Prostate gland (tissue), 2 donors: Measurements from ENCODE around the gene C17orf67. TPM values are rescaled to one million over a fixed set of nuclear protein-coding genes. Genes with fewer than 3 reads are reported as not detected.

Experiments used
- DNase-seq: peaks from one replicate; pipeline ENCODE4 v3.0.0-alpha.2; 2019; ENCODE audit warnings: low spot score
- H3K27ac ChIP-seq, 2 donors: fragments of 200-600 bp; sonication (generic); 2 replicates each; pipeline ENCODE4 v1.5.1; 2017 to 2019
- H3K27me3 ChIP-seq: fragments of 200-600 bp; sonication (generic); replicated peaks from 2 replicates; pipeline ENCODE4 v1.5.1; 2019; ENCODE audit not compliant: insufficient read depth
- H3K36me3 ChIP-seq, 2 donors: fragments of 200-600 bp; sonication (generic); 1 replicate in 1 of 2; 2 replicates in 1 of 2; pipeline versions ENCODE4 v1.5.1 to v1.8.1; 2017 to 2019
- H3K4me1 ChIP-seq: fragments of 200-600 bp; sonication (generic); replicated peaks from 2 replicates; pipeline ENCODE4 v1.5.1; 2019
- H3K4me3 ChIP-seq, 2 donors: fragments of 200-600 bp; sonication (generic); 2 replicates each; pipeline ENCODE4 v1.5.1; 2017 to 2019
- H3K9me3 ChIP-seq: fragments of 200-600 bp; sonication (generic); 2 replicates; pipeline ENCODE4 v1.5.1; 2017
- POLR2A ChIP-seq: fragments of 450-650 bp; IDR thresholded peaks from one replicate; pipeline ENCODE4 v1.6.1; 2016; ENCODE audit warnings: antibody characterized with exemption, mild to moderate bottlenecking
- POLR2AphosphoS5 ChIP-seq: sonication (generic); formaldehyde crosslinking; IDR thresholded peaks from one replicate; pipeline ENCODE4 v1.6.1; 2017; ENCODE audit warnings: antibody characterized with exemption
- WGBS: methylation state at CpG from one replicate; pipeline ENCODE4 v1.1.5; 2018; 5-methylcytosine and 5-hydroxymethylcytosine counted together
- intact Hi-C: fragments of 100-400 bp; cut with DNase I; formaldehyde crosslinking; loops from one replicate; pipeline ENCODE4 v1.14.2; 2022
- total RNA-seq, 2 donors: library from RNA; depleted of rRNA; stranded (reverse); fragments of >200 nt; gene quantifications; one replicate each; pipeline ENCODE4 v1.1.0, GENCODE V29; 2016
- TF ChIP-seq, protein P1 (sequence below), 4 experiments: fragments of 200-600 bp in 2 of 4; fragments of 450-650 bp in 2 of 4; sonication (generic) in 2 of 4; IDR thresholded peaks; 1 replicate in 3 of 4; 2 replicates in 1 of 4; pipeline ENCODE4 v1.5.1; 2016 to 2019; ENCODE audit warnings: antibody characterized with exemption in 4 of 4, mild to moderate bottlenecking in 2 of 4, moderate library complexity in 2 of 4

The C17orf67 gene
- total RNA-seq, 2 donors from 2014 or later: 2.5 to 2.6 TPM

DNA sequence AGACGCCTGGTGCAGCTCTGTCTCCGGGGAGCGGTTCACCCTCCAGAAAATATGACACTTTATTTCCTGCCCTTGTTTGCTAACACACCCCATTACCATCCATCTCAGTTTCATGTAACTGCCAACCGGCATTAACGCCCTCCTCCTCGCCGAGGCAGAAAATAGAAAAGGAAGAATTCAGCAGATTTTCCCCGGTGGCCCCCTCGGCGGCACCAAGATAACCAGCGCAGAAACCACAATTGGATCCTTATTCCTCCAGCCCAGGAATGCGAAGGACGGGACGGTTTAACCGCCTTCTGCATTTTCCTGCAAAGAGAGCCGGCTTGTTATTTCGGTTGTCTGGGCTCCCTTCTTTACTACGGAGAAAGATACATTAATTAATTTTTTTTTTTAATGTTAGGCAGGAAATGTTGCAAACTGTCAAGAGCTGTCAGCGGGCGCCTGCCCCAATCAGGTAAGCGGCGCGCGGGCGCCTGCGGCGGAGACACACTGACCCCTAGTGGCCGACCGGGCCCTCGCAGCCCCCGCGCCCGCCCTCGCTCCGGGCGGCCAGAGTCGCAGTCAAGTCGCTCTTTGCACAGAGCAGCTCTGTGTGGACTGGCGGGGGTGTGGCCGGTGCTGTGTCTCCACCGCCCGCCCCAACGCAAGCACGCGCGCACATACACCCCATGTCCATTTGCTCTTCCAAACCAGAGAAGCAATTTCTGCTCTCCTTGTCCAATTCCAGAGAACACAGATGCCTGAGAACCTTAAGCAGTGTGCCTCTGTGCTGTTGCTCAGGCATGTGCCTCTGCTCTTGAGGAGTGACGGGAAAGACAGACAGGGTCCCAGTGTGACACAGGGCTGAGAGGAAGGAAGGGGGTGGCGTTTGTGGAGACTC lies 53.6 kb downstream of the C17orf67 start:
- Histone ChIP-seq H3K4me3 (peak overlapping the region in 1 of 2 donors; percentile 17), H3K27me3 (no peaks in the 10 kb centered on the region), H3K36me3 (no peaks in the 10 kb centered on the region), H3K9me3 (no peaks in the 10 kb centered on the region), H3K27ac (no peak overlapping the region), H3K4me1 (no peaks in the 10 kb centered on the region)
- DNase-seq: peak; percentile 76
- intact Hi-C loops: no loop called here
- WGBS: 2% methylated on average over 48 of the region's 48 CpGs
- TF ChIP-seq POLR2A (no peak), POLR2AphosphoS5 (peak; percentile 57)
- TF ChIP-seq, protein P1, sequence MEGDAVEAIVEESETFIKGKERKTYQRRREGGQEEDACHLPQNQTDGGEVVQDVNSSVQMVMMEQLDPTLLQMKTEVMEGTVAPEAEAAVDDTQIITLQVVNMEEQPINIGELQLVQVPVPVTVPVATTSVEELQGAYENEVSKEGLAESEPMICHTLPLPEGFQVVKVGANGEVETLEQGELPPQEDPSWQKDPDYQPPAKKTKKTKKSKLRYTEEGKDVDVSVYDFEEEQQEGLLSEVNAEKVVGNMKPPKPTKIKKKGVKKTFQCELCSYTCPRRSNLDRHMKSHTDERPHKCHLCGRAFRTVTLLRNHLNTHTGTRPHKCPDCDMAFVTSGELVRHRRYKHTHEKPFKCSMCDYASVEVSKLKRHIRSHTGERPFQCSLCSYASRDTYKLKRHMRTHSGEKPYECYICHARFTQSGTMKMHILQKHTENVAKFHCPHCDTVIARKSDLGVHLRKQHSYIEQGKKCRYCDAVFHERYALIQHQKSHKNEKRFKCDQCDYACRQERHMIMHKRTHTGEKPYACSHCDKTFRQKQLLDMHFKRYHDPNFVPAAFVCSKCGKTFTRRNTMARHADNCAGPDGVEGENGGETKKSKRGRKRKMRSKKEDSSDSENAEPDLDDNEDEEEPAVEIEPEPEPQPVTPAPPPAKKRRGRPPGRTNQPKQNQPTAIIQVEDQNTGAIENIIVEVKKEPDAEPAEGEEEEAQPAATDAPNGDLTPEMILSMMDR (IDR thresholded peaks at IDR 0.05): peak; percentile 88 to 96 (median 94)

DNA sequence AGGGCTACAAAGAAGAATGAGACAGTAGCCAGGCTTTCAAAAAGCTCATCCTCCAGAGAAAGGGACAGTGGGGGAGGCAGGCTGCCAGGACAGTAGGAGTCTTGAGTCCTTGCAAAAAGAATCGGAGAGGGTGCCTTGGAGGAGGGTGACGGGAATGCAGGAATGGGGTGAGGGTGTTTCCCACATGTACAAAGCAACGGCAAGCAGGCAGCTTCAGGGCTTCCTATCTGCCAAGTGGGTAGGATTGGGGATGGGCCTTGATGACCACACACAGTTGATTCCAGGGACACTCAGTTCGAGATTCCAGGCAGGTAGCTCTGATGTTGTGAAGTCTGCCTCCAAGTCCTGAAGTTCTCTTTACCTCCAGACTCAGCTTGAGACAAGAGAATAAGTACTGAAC lies 54.4 kb downstream of the C17orf67 start:
- H3K9me3 ChIP-seq: no peaks in the 10 kb centered on the region
- TF ChIP-seq POLR2AphosphoS5 (no peak), POLR2A (no peak)
- TF ChIP-seq, protein P1 (IDR thresholded peaks at IDR 0.05): no peak
- intact Hi-C loops: no loop called here
- H3K27ac ChIP-seq: no peak overlapping the region
- no peaks in the 10 kb centered on the region for H3K36me3 ChIP-seq
- no peak overlapping the region for H3K4me3 ChIP-seq
- no peaks in the 10 kb centered on the region for H3K4me1 ChIP-seq
- no peaks in the 10 kb centered on the region for H3K27me3 ChIP-seq
- 65% methylated on average over 4 of the region's 4 CpGs for WGBS
- DNase-seq: no peak

DNA sequence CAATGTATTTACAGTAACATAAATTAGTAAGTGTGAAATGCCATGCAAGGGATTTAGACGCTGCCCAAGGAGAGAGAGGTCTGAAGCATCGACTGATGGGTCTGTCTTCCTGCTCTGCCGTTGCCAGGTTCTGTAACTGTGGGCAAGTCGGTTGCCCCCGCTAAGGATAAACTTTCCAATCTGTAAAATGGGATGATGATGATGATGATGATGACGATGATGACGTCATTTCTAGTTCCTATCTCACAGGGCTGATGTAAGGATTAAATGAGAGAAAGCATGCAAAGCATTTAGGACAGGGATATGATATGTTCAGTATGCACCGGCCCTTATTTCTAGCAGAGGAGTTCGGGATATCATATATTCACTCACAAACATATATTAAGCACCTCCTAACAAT lies 54.8 kb downstream of the C17orf67 start:
- no peaks in the 10 kb centered on the region for H3K9me3 ChIP-seq
- H3K27me3 ChIP-seq: no peaks in the 10 kb centered on the region
- no peaks in the 10 kb centered on the region for H3K36me3 ChIP-seq
- DNase-seq: no peak
- TF ChIP-seq POLR2A (no peak), POLR2AphosphoS5 (no peak)
- TF ChIP-seq, protein P1 (IDR thresholded peaks at IDR 0.05): no peak
- intact Hi-C loops: no loop called here
- 92% methylated on average over 9 of the region's 9 CpGs for WGBS
- H3K4me3 ChIP-seq: no peak overlapping the region
- no peak overlapping the region for H3K27ac ChIP-seq
- H3K4me1 ChIP-seq: no peaks in the 10 kb centered on the region

DNA sequence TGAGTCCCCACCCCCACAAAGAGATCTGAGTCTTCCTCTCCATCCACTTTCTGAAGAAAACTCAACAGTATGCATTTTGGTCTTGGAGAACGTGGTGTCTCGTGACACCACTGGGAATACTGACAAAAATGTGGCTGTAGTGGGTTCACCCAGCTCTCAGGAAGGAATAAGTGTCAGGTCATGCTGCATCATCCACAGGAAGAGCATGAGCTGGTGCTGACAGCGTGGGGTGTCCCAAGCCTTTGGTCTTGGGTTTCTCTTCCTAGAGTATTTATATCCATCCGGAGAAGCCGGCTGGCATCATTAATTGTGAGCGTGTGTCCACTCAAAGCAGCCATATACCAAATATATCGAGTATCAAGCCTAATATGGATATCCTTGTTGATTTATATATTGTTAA lies 55.9 kb downstream of the C17orf67 start:
- H3K4me1 ChIP-seq: no peaks in the 10 kb centered on the region
- no peak overlapping the region for H3K27ac ChIP-seq
- DNase-seq: no peak
- no peak overlapping the region for H3K4me3 ChIP-seq
- no peaks in the 10 kb centered on the region for H3K36me3 ChIP-seq
- TF ChIP-seq, protein P1 (IDR thresholded peaks at IDR 0.05): no peak
- no peak for TF ChIP-seq POLR2AphosphoS5
- no peak for TF ChIP-seq POLR2A
- WGBS: 88% methylated on average over 7 of the region's 7 CpGs
- intact Hi-C loops: no loop called here
- H3K9me3 ChIP-seq: no peaks in the 10 kb centered on the region
- no peaks in the 10 kb centered on the region for H3K27me3 ChIP-seq

DNA sequence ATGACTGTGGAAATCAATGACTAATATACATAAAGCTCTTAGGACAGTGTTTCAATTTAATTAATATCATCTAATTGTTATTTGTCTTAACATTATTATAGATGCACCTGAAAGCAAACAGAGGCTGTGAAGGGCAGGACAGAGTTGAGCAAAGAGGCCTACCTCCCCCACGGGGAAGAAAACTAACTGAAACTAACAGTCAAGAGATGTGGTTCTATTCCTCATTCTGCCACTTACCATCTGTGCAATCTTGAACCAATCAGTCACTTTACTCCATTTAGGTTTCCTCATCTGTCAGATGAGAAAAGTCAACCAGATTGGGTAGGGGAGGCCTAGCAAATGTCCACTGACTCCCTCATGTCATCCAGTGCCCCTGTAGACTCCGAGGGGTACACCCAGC lies 59.1 kb downstream of the C17orf67 start:
- no peaks in the 10 kb centered on the region for H3K27me3 ChIP-seq
- intact Hi-C loops: no loop called here
- H3K9me3 ChIP-seq: no peaks in the 10 kb centered on the region
- no peaks in the 10 kb centered on the region for H3K36me3 ChIP-seq
- TF ChIP-seq POLR2AphosphoS5 (no peak), POLR2A (no peak)
- TF ChIP-seq, protein P1 (IDR thresholded peaks at IDR 0.05): no peak
- no peaks in the 10 kb centered on the region for H3K4me1 ChIP-seq
- H3K4me3 ChIP-seq: no peak overlapping the region
- H3K27ac ChIP-seq: no peak overlapping the region
- WGBS: 85% methylated on average over 2 of the region's 2 CpGs
- DNase-seq: no peak
